ENCODE data around the gene LRFN4. TPM values are rescaled to one million over a fixed set of nuclear protein-coding genes. Genes with fewer than 3 reads are reported as not detected.

The LRFN4 gene
- total RNA-seq, 4 donors from 2014 or later, result 6.7 to 13.5 (median 7.2) TPM

- TF ChIP-seq CTCF (IDR thresholded peaks at IDR 0.05) (no peak), POLR2A (IDR thresholded peaks at IDR 0.05) (no peak)
- H3K4me1 ChIP-seq, result peaks cover 0 to 8% (median 0%) of the 10 kb centered on the region in 3 donors
- intact Hi-C loops (cut with DNase I), result no loop called here
- WGBS, 2 donors, result 89 to 96% methylated on average over 5 to 27 of the region's 39 CpGs
- no peak overlapping the region for H3K27ac ChIP-seq
- no peak overlapping the region for H3K4me3 ChIP-seq
- H3K9me3 ChIP-seq, result no peaks in the 10 kb centered on the region
- no peak for DNase-seq
- H3K36me3 ChIP-seq, result peaks cover 0 to 54% (median 0%) of the 10 kb centered on the region in 3 donors
- H3K27me3 ChIP-seq, result no peaks in the 10 kb centered on the region
Measured at GRCh38 chr11:66870616-66871520, 14.0 kb downstream of the LRFN4 start.

GRCh38 chr11:66871521-66871901, 14.6 kb downstream of the LRFN4 start:
- peaks cover 0 to 48% (median 0%) of the 10 kb centered on the region in 3 donors for H3K36me3 ChIP-seq
- intact Hi-C loops (cut with DNase I), result no loop called here
- TF ChIP-seq CTCF (IDR thresholded peaks at IDR 0.05) (no peak), POLR2A (IDR thresholded peaks at IDR 0.05) (no peak)
- no peak overlapping the region for H3K27ac ChIP-seq
- DNase-seq, result no peak
- no peaks in the 10 kb centered on the region for H3K27me3 ChIP-seq
- H3K4me3 ChIP-seq, result no peak overlapping the region
- peaks cover 0 to 8% (median 0%) of the 10 kb centered on the region in 3 donors for H3K4me1 ChIP-seq
- WGBS, 2 donors, result 95 to 96% methylated on average over 3 to 7 of the region's 18 CpGs
- H3K9me3 ChIP-seq, result no peaks in the 10 kb centered on the region

GRCh38 chr11:66874232-66874631, 17.4 kb downstream of the LRFN4 start:
- Histone ChIP-seq H3K4me3 (no peak overlapping the region), H3K36me3 (peaks cover 0 to 27% (median 0%) of the 10 kb centered on the region in 3 donors), H3K27ac (no peak overlapping the region), H3K27me3 (no peaks in the 10 kb centered on the region), H3K4me1 (peaks cover 12 to 16% (median 12%) of the 10 kb centered on the region in 3 donors), H3K9me3 (no peaks in the 10 kb centered on the region)
- DNase-seq, result no peak
- 56 to 79% methylated on average over 6 of the region's 6 CpGs for WGBS, 2 donors
- TF ChIP-seq CTCF (IDR thresholded peaks at IDR 0.05), result no peak
- no peak for TF ChIP-seq POLR2A (IDR thresholded peaks at IDR 0.05)
- intact Hi-C loops (cut with DNase I), result no loop called here

GRCh38 chr11:66875378-66875777, 18.5 kb downstream of the LRFN4 start:
- no peak for DNase-seq
- Histone ChIP-seq H3K27me3 (no peaks in the 10 kb centered on the region), H3K36me3 (peaks cover 0 to 16% (median 0%) of the 10 kb centered on the region in 3 donors), H3K27ac (no peak overlapping the region), H3K4me1 (peaks cover 15 to 27% (median 16%) of the 10 kb centered on the region in 3 donors), H3K4me3 (no peak overlapping the region), H3K9me3 (no peaks in the 10 kb centered on the region)
- intact Hi-C loops (cut with DNase I), result no loop called here
- 85 to 86% methylated on average over 13 of the region's 13 CpGs for WGBS, 2 donors
- TF ChIP-seq CTCF (IDR thresholded peaks at IDR 0.05) (no peak), POLR2A (IDR thresholded peaks at IDR 0.05) (no peak)
